ENCODE data around the gene NKAIN2.
"Not testable (repeated sequence)": the region's sequence is repeated elsewhere in the genome, so short reads cannot be mapped to it uniquely, and the experiment has no call there.

NKAIN2 gene

GRCh38 chr6:124123617-124124209 lies 320.0 kb downstream of the NKAIN2 start:
- no peak for DNase-seq

GRCh38 chr6:124131259-124131658 lies 327.6 kb downstream of the NKAIN2 start:
- DNase-seq = no peak

- DNase-seq = no peak
Observed at GRCh38 chr6:124131779-124132178, 328.1 kb downstream of the NKAIN2 start.

GRCh38 chr6:124132256-124132655 lies 328.6 kb downstream of the NKAIN2 start:
- DNase-seq = no peak

GRCh38 chr6:124142852-124143251 lies 339.2 kb downstream of the NKAIN2 start:
- no peak for DNase-seq

GRCh38 chr6:124143435-124143834 lies 339.8 kb downstream of the NKAIN2 start:
- DNase-seq = no peak

- no peak for DNase-seq
Observed at GRCh38 chr6:124147621-124148020, 344.0 kb downstream of the NKAIN2 start.

GRCh38 chr6:124148236-124148957 lies 344.7 kb downstream of the NKAIN2 start:
- no peak for DNase-seq

GRCh38 chr6:124149646-124150045 lies 346.0 kb downstream of the NKAIN2 start:
- no peak for DNase-seq

GRCh38 chr6:124158024-124158423 lies 354.4 kb downstream of the NKAIN2 start:
- no peak for DNase-seq

- no peak for DNase-seq
Observed at GRCh38 chr6:124163676-124164075, 360.0 kb downstream of the NKAIN2 start.

GRCh38 chr6:124164343-124164742 lies 360.7 kb downstream of the NKAIN2 start:
- DNase-seq = no peak

- not testable (repeated sequence) for DNase-seq
Observed at GRCh38 chr6:124167249-124167648, 363.6 kb downstream of the NKAIN2 start.

- no peak for DNase-seq
Observed at GRCh38 chr6:124190256-124190655, 386.6 kb downstream of the NKAIN2 start.

- no peak for DNase-seq
Observed at GRCh38 chr6:124193132-124193531, 389.5 kb downstream of the NKAIN2 start.

- no peak for DNase-seq
Observed at GRCh38 chr6:124197148-124197547, 393.5 kb downstream of the NKAIN2 start.

- no peak for DNase-seq
Observed at GRCh38 chr6:124199286-124199685, 395.6 kb downstream of the NKAIN2 start.

- no peak for DNase-seq
Observed at GRCh38 chr6:124200661-124201060, 397.0 kb downstream of the NKAIN2 start.

GRCh38 chr6:124203101-124203811 lies 399.6 kb downstream of the NKAIN2 start:
- DNase-seq = no peak

GRCh38 chr6:124203812-124204167 lies 400.1 kb downstream of the NKAIN2 start:
- no peak for DNase-seq

- DNase-seq = no peak
Observed at GRCh38 chr6:124205921-124206320, 402.3 kb downstream of the NKAIN2 start.

GRCh38 chr6:124223611-124224345 lies 420.1 kb downstream of the NKAIN2 start:
- DNase-seq = no peak

GRCh38 chr6:124226396-124226795 lies 422.7 kb downstream of the NKAIN2 start:
- DNase-seq = no peak

All from CD4-positive, alpha-beta T cell treated with Interferon alpha-2 for 1 hour (primary cell).